Measurements from ENCODE around the gene KCNMB1. TPM values are rescaled to one million over a fixed set of nuclear protein-coding genes. Genes with fewer than 3 reads are reported as not detected.

Gene KCNMB1
- total and polyA plus RNA-seq, 2 of the 13 experiments (the other 11 are each of a cell fraction or from before 2014, with no cell fraction given): not detected

DNA sequence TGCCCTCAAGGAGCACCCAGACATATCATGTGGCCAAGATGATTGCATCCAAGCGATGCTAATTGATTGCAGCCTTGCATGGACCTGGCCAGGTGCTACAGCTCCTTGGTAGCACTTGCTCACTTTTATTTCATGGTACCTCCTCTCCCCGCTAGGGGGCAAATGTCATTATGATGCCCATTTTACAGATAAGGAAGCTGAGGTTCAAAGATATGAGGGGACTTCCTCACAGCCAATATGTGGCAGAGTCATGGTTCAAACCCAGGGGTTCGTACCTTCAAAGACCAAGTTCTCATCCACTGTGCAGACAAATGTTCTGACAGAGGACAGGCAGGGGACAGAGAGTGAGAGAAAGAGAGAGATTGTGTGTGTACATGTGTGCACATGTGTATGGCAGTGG lies 21.9 kb upstream of the KCNMB1 start:
- no peaks in the 10 kb centered on the region for H3K9me3 ChIP-seq (ENCODE audit: low read length)
- no peaks in the 10 kb centered on the region for H4K20me1 ChIP-seq (ENCODE audit: insufficient read depth, low read length)
- H3K4me3 ChIP-seq (replicated peaks in 1 of 3; ENCODE audit: insufficient read depth in 1 of 3, low read depth in 2 of 3, low read length in 3 of 3): no peak overlapping the region
- H3K79me2 ChIP-seq (ENCODE audit: insufficient read depth, low read length): no peaks in the 10 kb centered on the region
- H2AFZ ChIP-seq (ENCODE audit: low read length): no peak overlapping the region
- TF ChIP-seq, protein P1, sequence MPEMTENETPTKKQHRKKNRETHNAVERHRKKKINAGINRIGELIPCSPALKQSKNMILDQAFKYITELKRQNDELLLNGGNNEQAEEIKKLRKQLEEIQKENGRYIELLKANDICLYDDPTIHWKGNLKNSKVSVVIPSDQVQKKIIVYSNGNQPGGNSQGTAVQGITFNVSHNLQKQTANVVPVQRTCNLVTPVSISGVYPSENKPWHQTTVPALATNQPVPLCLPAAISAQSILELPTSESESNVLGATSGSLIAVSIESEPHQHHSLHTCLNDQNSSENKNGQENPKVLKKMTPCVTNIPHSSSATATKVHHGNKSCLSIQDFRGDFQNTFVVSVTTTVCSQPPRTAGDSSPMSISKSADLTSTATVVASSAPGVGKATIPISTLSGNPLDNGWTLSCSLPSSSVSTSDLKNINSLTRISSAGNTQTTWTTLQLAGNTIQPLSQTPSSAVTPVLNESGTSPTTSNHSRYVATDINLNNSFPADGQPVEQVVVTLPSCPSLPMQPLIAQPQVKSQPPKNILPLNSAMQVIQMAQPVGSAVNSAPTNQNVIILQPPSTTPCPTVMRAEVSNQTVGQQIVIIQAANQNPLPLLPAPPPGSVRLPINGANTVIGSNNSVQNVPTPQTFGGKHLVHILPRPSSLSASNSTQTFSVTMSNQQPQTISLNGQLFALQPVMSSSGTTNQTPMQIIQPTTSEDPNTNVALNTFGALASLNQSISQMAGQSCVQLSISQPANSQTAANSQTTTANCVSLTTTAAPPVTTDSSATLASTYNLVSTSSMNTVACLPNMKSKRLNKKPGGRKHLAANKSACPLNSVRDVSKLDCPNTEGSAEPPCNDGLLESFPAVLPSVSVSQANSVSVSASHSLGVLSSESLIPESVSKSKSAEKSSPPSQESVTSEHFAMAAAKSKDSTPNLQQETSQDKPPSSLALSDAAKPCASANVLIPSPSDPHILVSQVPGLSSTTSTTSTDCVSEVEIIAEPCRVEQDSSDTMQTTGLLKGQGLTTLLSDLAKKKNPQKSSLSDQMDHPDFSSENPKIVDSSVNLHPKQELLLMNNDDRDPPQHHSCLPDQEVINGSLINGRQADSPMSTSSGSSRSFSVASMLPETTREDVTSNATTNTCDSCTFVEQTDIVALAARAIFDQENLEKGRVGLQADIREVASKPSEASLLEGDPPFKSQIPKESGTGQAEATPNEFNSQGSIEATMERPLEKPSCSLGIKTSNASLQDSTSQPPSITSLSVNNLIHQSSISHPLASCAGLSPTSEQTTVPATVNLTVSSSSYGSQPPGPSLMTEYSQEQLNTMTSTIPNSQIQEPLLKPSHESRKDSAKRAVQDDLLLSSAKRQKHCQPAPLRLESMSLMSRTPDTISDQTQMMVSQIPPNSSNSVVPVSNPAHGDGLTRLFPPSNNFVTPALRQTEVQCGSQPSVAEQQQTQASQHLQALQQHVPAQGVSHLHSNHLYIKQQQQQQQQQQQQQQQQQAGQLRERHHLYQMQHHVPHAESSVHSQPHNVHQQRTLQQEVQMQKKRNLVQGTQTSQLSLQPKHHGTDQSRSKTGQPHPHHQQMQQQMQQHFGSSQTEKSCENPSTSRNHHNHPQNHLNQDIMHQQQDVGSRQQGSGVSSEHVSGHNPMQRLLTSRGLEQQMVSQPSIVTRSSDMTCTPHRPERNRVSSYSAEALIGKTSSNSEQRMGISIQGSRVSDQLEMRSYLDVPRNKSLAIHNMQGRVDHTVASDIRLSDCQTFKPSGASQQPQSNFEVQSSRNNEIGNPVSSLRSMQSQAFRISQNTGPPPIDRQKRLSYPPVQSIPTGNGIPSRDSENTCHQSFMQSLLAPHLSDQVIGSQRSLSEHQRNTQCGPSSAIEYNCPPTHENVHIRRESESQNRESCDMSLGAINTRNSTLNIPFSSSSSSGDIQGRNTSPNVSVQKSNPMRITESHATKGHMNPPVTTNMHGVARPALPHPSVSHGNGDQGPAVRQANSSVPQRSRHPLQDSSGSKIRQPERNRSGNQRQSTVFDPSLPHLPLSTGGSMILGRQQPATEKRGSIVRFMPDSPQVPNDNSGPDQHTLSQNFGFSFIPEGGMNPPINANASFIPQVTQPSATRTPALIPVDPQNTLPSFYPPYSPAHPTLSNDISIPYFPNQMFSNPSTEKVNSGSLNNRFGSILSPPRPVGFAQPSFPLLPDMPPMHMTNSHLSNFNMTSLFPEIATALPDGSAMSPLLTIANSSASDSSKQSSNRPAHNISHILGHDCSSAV (CRISPR knock-in tag; IDR thresholded peaks at IDR 0.05; ENCODE audit: borderline replicate concordance): no peak
- TF ChIP-seq ADNP (CRISPR knock-in tag; IDR thresholded peaks at IDR 0.05) (no peak), ZNF629 (CRISPR knock-in tag; conservative IDR thresholded peaks at IDR 0.05) (peak; percentile 95), ZNF547 (CRISPR knock-in tag; IDR thresholded peaks at IDR 0.05) (no peak), ZNF75D (CRISPR knock-in tag; IDR thresholded peaks at IDR 0.05; ENCODE audit: borderline replicate concordance) (no peak)
- TF ChIP-seq, protein P2, sequence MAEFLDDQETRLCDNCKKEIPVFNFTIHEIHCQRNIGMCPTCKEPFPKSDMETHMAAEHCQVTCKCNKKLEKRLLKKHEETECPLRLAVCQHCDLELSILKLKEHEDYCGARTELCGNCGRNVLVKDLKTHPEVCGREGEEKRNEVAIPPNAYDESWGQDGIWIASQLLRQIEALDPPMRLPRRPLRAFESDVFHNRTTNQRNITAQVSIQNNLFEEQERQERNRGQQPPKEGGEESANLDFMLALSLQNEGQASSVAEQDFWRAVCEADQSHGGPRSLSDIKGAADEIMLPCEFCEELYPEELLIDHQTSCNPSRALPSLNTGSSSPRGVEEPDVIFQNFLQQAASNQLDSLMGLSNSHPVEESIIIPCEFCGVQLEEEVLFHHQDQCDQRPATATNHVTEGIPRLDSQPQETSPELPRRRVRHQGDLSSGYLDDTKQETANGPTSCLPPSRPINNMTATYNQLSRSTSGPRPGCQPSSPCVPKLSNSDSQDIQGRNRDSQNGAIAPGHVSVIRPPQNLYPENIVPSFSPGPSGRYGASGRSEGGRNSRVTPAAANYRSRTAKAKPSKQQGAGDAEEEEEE (CRISPR knock-in tag; IDR thresholded peaks at IDR 0.05; ENCODE audit: borderline replicate concordance): no peak
- H3K27ac ChIP-seq (ENCODE audit: extremely low read length, insufficient read depth, low read length): no peak overlapping the region
- ChIA-PET CTCF (ENCODE audit: low intra/inter-chr PET ratio, low total read pairs) (no interaction called here), POLR2A (no interaction called here)
- FAIRE-seq (no peak), DNase-seq (ENCODE audit: low spot score) (no peak), ATAC-seq (no peak)
- no peaks in the 10 kb centered on the region for H3K4me1 ChIP-seq (ENCODE audit: insufficient read depth, low read length)
- no peak overlapping the region for H3K4me2 ChIP-seq (ENCODE audit: low read depth, low read length)
- BruUV-seq (replicated peaks): no TSS peak
- peaks cover 0 to 5% of the 10 kb centered on the region in 2 experiments; a peak in 1 of 5 replicates for H3K27me3 ChIP-seq (ENCODE audit: control insufficient read depth in 1 of 2, insufficient read depth in 2 of 2, low read length in 2 of 2)
- no peak overlapping the region for H3K9ac ChIP-seq (ENCODE audit: insufficient read depth, low read depth, low read length)
- in situ Hi-C loops (cut with HindIII; ENCODE audit: extremely low pct_ligation_motif_present, low pct_unique_long_range_greater_than_20kb) (no loop called here), intact Hi-C loops (cut with micrococcal nuclease; ENCODE audit: unreplicated experiment) (no loop called here)
- WGBS (ENCODE audit: low lambda C conversion rate): 15% methylated on average over 2 of the region's 3 CpGs
- no peaks in the 10 kb centered on the region for H3K36me3 ChIP-seq (replicated peaks in 1 of 2; ENCODE audit: control insufficient read depth in 1 of 2, insufficient read depth in 2 of 2, low read length in 2 of 2)
